Esophagus squamous epithelium (tissue), 5 donors: ENCODE data around the gene GLIS1. TPM values are rescaled to one million over a fixed set of nuclear protein-coding genes. Genes with fewer than 3 reads are reported as not detected.

ENCODE experiments used
- DNase-seq: peaks from one replicate; lab custom pipeline; 2025; lab: John Stamatoyannopoulos, UW
- H3K27ac ChIP-seq, 4 donors: fragments of 200-600 bp; sonication (generic); one replicate each; pipeline ENCODE4 v1.5.1; 2016 to 2019; ENCODE audit warnings: mild to moderate bottlenecking in 1 of 4
- H3K27me3 ChIP-seq, 4 donors: fragments of 200-600 bp; sonication (generic); 1 replicate in 3 of 4; 2 replicates in 1 of 4; pipeline versions ENCODE4 v1.5.1 to v1.6.0; 2017 to 2021; ENCODE audit warnings: antibody characterized with exemption in 1 of 4
- H3K36me3 ChIP-seq, 3 donors: fragments of 200-600 bp; sonication (generic); one replicate each; pipeline ENCODE4 v1.5.1; 2016 to 2019
- H3K4me1 ChIP-seq, 3 donors: fragments of 200-600 bp; sonication (generic); one replicate each; pipeline ENCODE4 v1.5.1; 2017 to 2019
- H3K4me3 ChIP-seq, 4 donors: fragments of 200-600 bp; sonication (generic); 1 replicate in 3 of 4; 2 replicates in 1 of 4; pipeline ENCODE4 v1.5.1; 2016 to 2019; ENCODE audit warnings: mild to moderate bottlenecking in 2 of 4, moderate library complexity in 1 of 4
- H3K9me3 ChIP-seq, 3 donors: fragments of 200-600 bp; sonication (generic); one replicate each; pipeline ENCODE4 v1.5.1; 2016 to 2019
- CTCF ChIP-seq, 6 experiments: fragments of 450-650 bp in 4 of 6; fragments of 200-600 bp in 2 of 6; sonication (generic) in 2 of 6; IDR thresholded peaks; one replicate each; pipeline ENCODE4 v1.5.1; 2016 to 2019; ENCODE audit warnings: antibody characterized with exemption in 6 of 6, mild to moderate bottlenecking in 4 of 6, moderate library complexity in 4 of 6
- POLR2A ChIP-seq, 4 donors: fragments of 450-650 bp; IDR thresholded peaks; one replicate each; pipeline ENCODE4 v1.6.1; 2017; ENCODE audit warnings: antibody characterized with exemption in 4 of 4, mild to moderate bottlenecking in 4 of 4, moderate library complexity in 3 of 4
- WGBS, 2 donors: methylation state at CpG; one replicate each; pipeline ENCODE4 v1.1.5; 2018; 5-methylcytosine and 5-hydroxymethylcytosine counted together
- intact Hi-C: fragments of 100-400 bp; cut with DNase I; formaldehyde crosslinking; loops from one replicate; pipeline ENCODE4 v1.15.0; 2022
- total RNA-seq, 4 donors: library from RNA; depleted of rRNA; stranded (reverse); fragments of >200 nt; gene quantifications; one replicate each; pipeline ENCODE4 v1.1.0, GENCODE V29; 2016
- donor health status: DM: yes; HTN: yes; CAD: no.

Gene GLIS1
- total RNA-seq, 4 donors from 2014 or later, result 0.57 TPM; not detected in 3

- DNase-seq, result no peak
- TF ChIP-seq CTCF (IDR thresholded peaks at IDR 0.05) (no peak), POLR2A (IDR thresholded peaks at IDR 0.05) (no peak)
- Histone ChIP-seq H3K36me3 (no peaks in the 10 kb centered on the region), H3K27ac (no peak overlapping the region), H3K4me1 (peaks cover 0 to 33% (median 6%) of the 10 kb centered on the region in 3 donors), H3K4me3 (no peak overlapping the region), H3K9me3 (no peaks in the 10 kb centered on the region), H3K27me3 (no peaks in the 10 kb centered on the region)
- intact Hi-C loops, result no loop called here
- WGBS, 2 donors, result 100% methylated on average over 1 to 2 of the region's 13 CpGs
Measured at GRCh38 chr1:53520481-53520880, 218.5 kb downstream of the GLIS1 start.

GRCh38 chr1:53519421-53519820 is 219.5 kb downstream of the GLIS1 start:
- peaks cover 0 to 26% (median 6%) of the 10 kb centered on the region in 3 donors for H3K4me1 ChIP-seq
- no peak for DNase-seq
- no peak overlapping the region for H3K27ac ChIP-seq
- no peaks in the 10 kb centered on the region for H3K36me3 ChIP-seq
- no peaks in the 10 kb centered on the region for H3K27me3 ChIP-seq
- H3K9me3 ChIP-seq, result no peaks in the 10 kb centered on the region
- no peak overlapping the region for H3K4me3 ChIP-seq
- WGBS, 2 donors, result 42 to 59% methylated on average over 3 to 7 of the region's 8 CpGs
- intact Hi-C loops, result no loop called here
- TF ChIP-seq CTCF (IDR thresholded peaks at IDR 0.05), result no peak
- no peak for TF ChIP-seq POLR2A (IDR thresholded peaks at IDR 0.05)

GRCh38 chr1:53518775-53519174 is 220.2 kb downstream of the GLIS1 start:
- H3K27me3 ChIP-seq, result no peaks in the 10 kb centered on the region
- 49% methylated on average over 4 of the region's 6 CpGs; no CpG with 5 or more reads in 1 of the 2 donors for WGBS, 2 donors
- H3K27ac ChIP-seq, result no peak overlapping the region
- H3K4me3 ChIP-seq, result no peak overlapping the region
- TF ChIP-seq POLR2A (IDR thresholded peaks at IDR 0.05), result no peak
- no peak for TF ChIP-seq CTCF (IDR thresholded peaks at IDR 0.05)
- no peaks in the 10 kb centered on the region for H3K36me3 ChIP-seq
- no peaks in the 10 kb centered on the region for H3K9me3 ChIP-seq
- H3K4me1 ChIP-seq, result peaks cover 0 to 26% (median 6%) of the 10 kb centered on the region in 3 donors
- intact Hi-C loops, result no loop called here
- no peak for DNase-seq

GRCh38 chr1:53517821-53518352 is 221.1 kb downstream of the GLIS1 start:
- 69 to 73% methylated on average over 5 to 14 of the region's 19 CpGs for WGBS, 2 donors
- no peak overlapping the region for H3K27ac ChIP-seq
- intact Hi-C loops, result no loop called here
- no peaks in the 10 kb centered on the region for H3K36me3 ChIP-seq
- H3K9me3 ChIP-seq, result no peaks in the 10 kb centered on the region
- H3K4me3 ChIP-seq, result no peak overlapping the region
- TF ChIP-seq POLR2A (IDR thresholded peaks at IDR 0.05) (no peak), CTCF (IDR thresholded peaks at IDR 0.05) (no peak)
- H3K27me3 ChIP-seq, result no peaks in the 10 kb centered on the region
- H3K4me1 ChIP-seq, result peaks cover 0 to 26% (median 6%) of the 10 kb centered on the region in 3 donors
- DNase-seq, result no peak

GRCh38 chr1:53517109-53517508 is 221.9 kb downstream of the GLIS1 start:
- 89 to 91% methylated on average over 3 to 5 of the region's 7 CpGs for WGBS, 2 donors

More at GRCh38 chr1:53517109-53517508, 221.9 kb downstream of the GLIS1 start:
- H3K9me3 ChIP-seq, result no peaks in the 10 kb centered on the region
- no peaks in the 10 kb centered on the region for H3K36me3 ChIP-seq
- H3K27me3 ChIP-seq, result no peaks in the 10 kb centered on the region
- no peak overlapping the region for H3K4me3 ChIP-seq
- TF ChIP-seq POLR2A (IDR thresholded peaks at IDR 0.05), result no peak
- H3K27ac ChIP-seq, result no peak overlapping the region
- intact Hi-C loops, result no loop called here
- DNase-seq, result no peak
- H3K4me1 ChIP-seq, result peaks cover 0 to 26% (median 4%) of the 10 kb centered on the region in 3 donors
